PC-9 (cell line): ENCODE measurements around the gene RALB. TPM values are rescaled to one million over a fixed set of nuclear protein-coding genes. Genes with fewer than 3 reads are reported as not detected.
A peak's percentile ranks its signal among the peaks of the same experiment; 100 is the strongest.
"Not testable (repeated sequence)": the region's sequence is repeated elsewhere in the genome, so short reads cannot be mapped to it uniquely, and the experiment has no call there.

Experiments used
- BruUV-seq: library from RNA; stranded (reverse); fragments of 400-500 nt; replicated peaks from 2 replicates; lab custom pipeline; 2021; lab: Mats Ljungman, UMichigan
- CTCF ChIA-PET: fragments of 300-600 bp; sonication (Branson Sonifier 250); formaldehyde crosslinking; loops from one replicate; lab custom pipeline; 2022; ENCODE audit warnings: antibody characterized with exemption; lab: Charles Lee
- POLR2A ChIA-PET: fragments of 300-600 bp; sonication (Branson Sonifier 250); formaldehyde crosslinking; loops from one replicate; lab custom pipeline; 2022; ENCODE audit warnings: antibody characterized with exemption; ENCODE audit not compliant: unreplicated experiment; lab: Charles Lee
- DNase-seq, 2 experiments: peaks; one replicate each; pipeline versions ENCODE4 v3.0.0 to v3.0.0-alpha.2; 2015 to 2022; ENCODE audit warnings: mixed read lengths in 1 of 2
- H2AFZ ChIP-seq: fragments of 200-600 bp; sonication (generic); 2 replicates; pipeline ENCODE4 v1.8.1; 2017; ENCODE audit warnings: antibody characterized with exemption
- H3F3A ChIP-seq: fragments of 200-600 bp; sonication (generic); 2 replicates; pipeline ENCODE4 v1.8.1; 2017; ENCODE audit warnings: antibody characterized with exemption, mild to moderate bottlenecking, low read depth; ENCODE audit not compliant: insufficient read depth
- H3K27ac ChIP-seq: fragments of 200-600 bp; sonication (generic); 2 replicates; pipeline ENCODE4 v1.6.1; 2016; ENCODE audit warnings: mixed run types
- H3K27me3 ChIP-seq: fragments of 200-600 bp; sonication (generic); 2 replicates; pipeline ENCODE4 v1.6.1; 2016; ENCODE audit warnings: low read depth, mixed run types; ENCODE audit not compliant: insufficient read depth
- H3K36me3 ChIP-seq: fragments of 200-600 bp; sonication (generic); 2 replicates; pipeline ENCODE4 v1.6.1; 2016; ENCODE audit warnings: low read depth, mixed run types
- H3K4me1 ChIP-seq: fragments of 200-600 bp; sonication (generic); replicated peaks from 2 replicates; pipeline ENCODE4 v1.6.1; 2016; ENCODE audit warnings: mixed run types; ENCODE audit not compliant: insufficient read depth
- H3K4me2 ChIP-seq: fragments of 200-600 bp; sonication (generic); 2 replicates; pipeline ENCODE4 v1.6.1; 2017; ENCODE audit warnings: mixed run types
- H3K4me3 ChIP-seq: fragments of 200-600 bp; sonication (generic); 2 replicates; pipeline ENCODE4 v1.6.1; 2016; ENCODE audit warnings: mixed run types
- H3K79me2 ChIP-seq: fragments of 200-600 bp; sonication (generic); 2 replicates; pipeline ENCODE4 v1.6.1; 2017; ENCODE audit warnings: low read depth, mixed run types
- H3K9me2 ChIP-seq: fragments of 200-600 bp; sonication (generic); 2 replicates; pipeline ENCODE4 v1.8.1; 2017; ENCODE audit warnings: mild to moderate bottlenecking; ENCODE audit not compliant: insufficient read depth
- H3K9me3 ChIP-seq: fragments of 200-600 bp; sonication (generic); 2 replicates; pipeline ENCODE4 v1.8.1; 2016; ENCODE audit warnings: low read depth; ENCODE audit not compliant: insufficient read depth
- H4K20me1 ChIP-seq: fragments of 200-600 bp; sonication (generic); 2 replicates; pipeline ENCODE4 v1.8.1; 2017; ENCODE audit not compliant: insufficient read depth
- CTCF ChIP-seq: fragments of 200-600 bp; sonication (generic); conservative IDR thresholded peaks from 2 replicates; pipeline ENCODE4 v1.6.1; 2017; ENCODE audit warnings: mixed run types, antibody characterized with exemption, mild to moderate bottlenecking, moderate library complexity
- EZH2 ChIP-seq: fragments of 200-600 bp; sonication (generic); IDR thresholded peaks from 2 replicates; pipeline ENCODE4 v1.8.0; 2017; ENCODE audit warnings: antibody characterized with exemption, low read depth
- intact Hi-C: fragments of 100-400 bp; cut with micrococcal nuclease; formaldehyde crosslinking; loops from one replicate; pipeline ENCODE4 v1.10.0; 2022; ENCODE audit not compliant: unreplicated experiment
- total RNA-seq: library from RNA; stranded (reverse); gene quantifications from 2 replicates; pipeline ENCODE4 v1.2.3, GENCODE V29; 2021

RALB gene
- total RNA-seq, 1 experiment from 2014 or later, result 86.6 TPM

DNA sequence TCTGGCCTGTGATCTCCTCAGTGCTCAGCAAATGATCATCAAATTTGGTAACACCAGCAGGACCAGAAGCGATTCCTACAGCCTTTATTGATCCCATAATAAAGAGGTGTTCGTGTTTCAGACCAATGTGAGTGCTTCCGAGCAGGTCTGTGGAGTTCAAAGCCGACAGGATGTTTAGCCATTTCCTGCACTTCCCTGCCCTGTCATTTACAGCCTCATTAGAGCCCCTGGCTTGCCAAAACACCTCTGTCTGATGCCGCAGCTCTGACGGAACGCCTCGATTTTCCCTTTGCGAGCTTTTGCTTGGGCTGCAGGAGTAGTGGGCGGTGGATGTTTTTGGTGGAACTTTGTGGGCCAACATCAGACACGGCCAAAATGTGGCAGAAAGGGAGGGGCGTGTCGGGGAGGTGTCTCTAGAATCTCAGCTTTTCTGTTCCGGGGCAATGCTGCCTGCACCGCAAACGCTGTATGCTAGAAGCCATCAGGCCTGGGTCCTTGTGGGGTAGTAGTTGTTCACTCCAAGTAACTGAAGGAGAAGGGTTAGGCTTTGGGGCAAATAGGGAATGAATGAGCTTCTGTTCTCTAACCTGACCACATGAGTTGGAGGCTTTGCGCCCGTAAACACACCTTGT, 67.2 kb downstream of the RALB start:
- intact Hi-C loops, result loop anchor here (10.0 kb wide), 1 partner anchor 305 kb away; the partner anchor contains the start of gene EPB41L5
- POLR2A ChIA-PET, result no interaction called here

DNA sequence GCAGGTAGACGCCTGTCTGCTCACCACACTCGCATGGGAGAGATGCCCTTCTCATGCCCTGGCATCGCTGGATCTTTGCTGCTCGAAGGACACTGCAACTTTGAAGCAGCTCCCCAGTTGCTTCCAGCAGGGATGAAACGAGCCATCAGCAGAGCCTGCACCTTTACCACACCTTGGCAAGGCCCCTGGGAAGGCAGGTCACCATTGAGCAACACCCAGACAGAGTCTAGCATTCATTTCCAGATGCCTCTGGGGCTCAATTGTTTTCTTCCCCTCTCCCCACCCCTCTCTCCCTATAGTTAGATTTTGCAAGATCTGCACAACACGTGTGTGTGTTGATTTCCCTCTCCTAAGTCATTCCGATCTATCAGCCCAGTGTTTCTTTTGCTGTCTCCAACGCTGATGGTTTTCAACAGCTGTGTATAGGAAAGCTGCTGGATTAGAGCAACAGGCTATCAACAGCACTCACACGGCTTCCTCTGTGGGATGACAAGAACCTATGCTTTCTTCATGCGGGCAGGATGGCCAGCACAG, 67.7 kb downstream of the RALB start:
- Histone ChIP-seq H3K9me3 (no peaks in the 10 kb centered on the region), H3K4me1 (peaks cover 47% of the 10 kb centered on the region), H3K4me3 (no peak overlapping the region), H3K4me2 (peak overlapping the region; percentile 53), H4K20me1 (no peaks in the 10 kb centered on the region), H2AFZ (no peak overlapping the region), H3F3A (peaks cover 20% of the 10 kb centered on the region), H3K27ac (peak overlapping the region; percentile 17; the same call in 1 of the 2 replicates), H3K36me3 (no peaks in the 10 kb centered on the region), H3K79me2 (no peaks in the 10 kb centered on the region), H3K9me2 (no peaks in the 10 kb centered on the region), H3K27me3 (no peaks in the 10 kb centered on the region)
- CTCF ChIA-PET, result interaction anchor here (0.6 to 1.4 kb wide), 5 partner anchors 115 to 1206 kb away, joined by 3 to 7 read pairs (median 3); no protein-coding TSS in a partner anchor
- BruUV-seq, result no TSS peak
- intact Hi-C loops, result no loop called here
- TF ChIP-seq CTCF, result no peak
- no peak for TF ChIP-seq EZH2
- POLR2A ChIA-PET, result no interaction called here
- peak; percentile 52 to 90 for DNase-seq

More for the DNA sequence above, 67.2 kb downstream of the RALB start:
- Histone ChIP-seq H3K27me3 (no peaks in the 10 kb centered on the region), H3K9me3 (no peaks in the 10 kb centered on the region), H3K36me3 (no peaks in the 10 kb centered on the region), H3F3A (peaks cover 17% of the 10 kb centered on the region), H2AFZ (no peak overlapping the region), H3K4me2 (peak overlapping the region; percentile 53), H4K20me1 (no peaks in the 10 kb centered on the region), H3K4me1 (peaks cover 45% of the 10 kb centered on the region), H3K9me2 (no peaks in the 10 kb centered on the region), H3K79me2 (no peaks in the 10 kb centered on the region), H3K4me3 (no peak overlapping the region), H3K27ac (no peak overlapping the region)
- CTCF ChIA-PET, result interaction anchor here (0.6 to 1.4 kb wide), 3 partner anchors 115 to 358 kb away, joined by 3 to 7 read pairs (median 3); no protein-coding TSS in a partner anchor
- no peak for TF ChIP-seq CTCF
- no peak for TF ChIP-seq EZH2
- DNase-seq, result no peak
- no TSS peak for BruUV-seq

DNA sequence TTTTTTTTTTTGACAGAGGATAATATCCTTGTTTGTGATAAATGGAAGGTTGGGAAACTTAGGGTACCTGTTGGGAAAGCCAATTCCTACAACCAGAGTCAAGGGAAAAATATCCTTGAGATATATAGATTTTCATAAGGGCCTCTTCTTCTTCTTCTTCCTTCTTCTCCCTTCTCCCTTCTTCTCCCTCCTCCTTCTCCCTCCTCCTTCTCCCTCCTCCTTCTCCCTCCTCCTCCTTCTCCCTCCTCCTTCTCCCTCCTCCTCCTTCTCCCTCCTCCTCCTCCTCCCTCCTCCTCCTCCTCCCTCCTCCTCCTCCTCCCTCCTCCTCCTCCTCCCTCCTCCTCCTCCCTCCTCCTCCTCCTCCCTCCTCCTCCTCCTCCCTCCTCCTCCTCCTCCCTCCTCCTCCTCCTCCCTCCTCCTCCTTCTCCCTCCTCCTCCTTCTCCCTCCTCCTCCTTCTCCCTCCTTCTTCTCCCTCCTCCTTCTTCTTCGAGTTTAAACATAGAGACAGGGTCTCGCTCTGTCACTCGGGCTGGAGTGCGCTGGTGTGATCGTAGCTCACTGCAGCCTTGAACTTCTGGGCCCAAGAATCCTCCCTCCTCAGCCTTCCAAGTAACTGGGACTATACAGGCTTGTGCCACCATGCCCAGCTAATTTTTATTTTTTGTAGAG, 68.4 kb downstream of the RALB start:
- DNase-seq, H3K9me2 ChIP-seq, H3K79me2 ChIP-seq, intact Hi-C loops, H3K4me3 ChIP-seq, H2AFZ ChIP-seq, POLR2A ChIA-PET, H4K20me1 ChIP-seq, H3K36me3 ChIP-seq, BruUV-seq, H3K9me3 ChIP-seq, H3K27me3 ChIP-seq: not testable (repeated sequence)
- Histone ChIP-seq H3K4me1 (peaks cover 47% of the 10 kb centered on the region), H3K27ac (peak overlapping the region; percentile 17; the same call in 1 of the 2 replicates), H3F3A (peaks cover 20% of the 10 kb centered on the region), H3K4me2 (peak overlapping the region; percentile 53)
- CTCF ChIA-PET, result interaction anchor here (0.6 to 1.4 kb wide), 4 partner anchors 114 to 1205 kb away, joined by 3 to 7 read pairs (median 5); no protein-coding TSS in a partner anchor
